Type B pancreatic cell (in vitro differentiated cells): ENCODE measurements around the gene SLC30A1. TPM values are rescaled to one million over a fixed set of nuclear protein-coding genes. Genes with fewer than 3 reads are reported as not detected.
A peak's percentile ranks its signal among the peaks of the same experiment; 100 is the strongest.
"Not testable (repeated sequence)": the region's sequence is repeated elsewhere in the genome, so short reads cannot be mapped to it uniquely, and the experiment has no call there.

Experiments used
- DNase-seq: peaks from one replicate; pipeline ENCODE4 v3.0.0; 2021; ENCODE audit warnings: mixed read lengths; ENCODE audit not compliant: unreplicated experiment; ENCODE audit errors: extremely low spot score
- H3K27ac Mint-ChIP-seq: 2 replicates; pipeline ENCODE4 v1.8.0; 2021; ENCODE audit warnings: mild to moderate bottlenecking, mixed read lengths
- H3K27me3 Mint-ChIP-seq: 2 replicates; pipeline ENCODE4 v1.8.0; 2021; ENCODE audit warnings: mixed read lengths
- H3K36me3 Mint-ChIP-seq: 2 replicates; pipeline ENCODE4 v1.8.0; 2021; ENCODE audit warnings: mixed read lengths
- H3K4me1 Mint-ChIP-seq: one replicate; pipeline ENCODE4 v1.8.0; 2021; ENCODE audit warnings: mixed read lengths; ENCODE audit not compliant: unreplicated experiment
- H3K4me3 Mint-ChIP-seq: 2 replicates; pipeline ENCODE4 v1.8.0; 2021; ENCODE audit warnings: mild to moderate bottlenecking, mixed read lengths
- H3K9me3 Mint-ChIP-seq: 2 replicates; pipeline ENCODE4 v1.8.0; 2021; ENCODE audit warnings: mixed read lengths
- total RNA-seq: library from RNA; stranded (reverse); gene quantifications from 2 replicates; pipeline ENCODE4 v1.2.1, GENCODE V29; 2021; ENCODE audit warnings: low replicate concordance
- TF ChIP-seq, protein P1 (sequence below): fragments of 200-600 bp; sonication (generic); conservative IDR thresholded peaks from 2 replicates; pipeline ENCODE4 v1.5.0; 2021; ENCODE audit warnings: antibody characterized with exemption, mild to moderate bottlenecking

SLC30A1 gene
- total RNA-seq, 1 donor from 2014 or later: 21.8 TPM

DNA sequence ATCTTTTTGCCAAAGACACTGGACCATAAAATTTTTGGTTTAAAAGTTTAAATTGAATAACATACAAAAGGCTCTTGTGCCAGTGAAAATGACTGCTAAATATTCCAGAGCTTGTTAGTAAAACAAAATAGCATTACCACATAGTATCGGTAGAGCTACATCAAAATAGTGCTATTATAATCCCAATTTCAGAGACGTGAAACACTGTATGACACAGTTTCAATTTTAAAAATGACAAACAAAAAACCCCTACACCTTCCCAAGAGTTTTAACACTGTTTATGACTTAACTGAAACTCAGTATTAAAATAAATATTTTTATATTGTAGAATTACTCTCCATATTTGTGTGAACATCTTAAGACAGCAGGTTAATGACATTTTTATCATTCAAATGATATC lies 7.0 kb downstream of the SLC30A1 start:
- Mint-ChIP-seq H3K27ac (no peak overlapping the region), H3K9me3 (no peaks in the 10 kb centered on the region), H3K36me3 (peaks cover 15% of the 10 kb centered on the region), H3K4me1 (peaks cover 23% of the 10 kb centered on the region), H3K4me3 (no peak overlapping the region), H3K27me3 (no peaks in the 10 kb centered on the region)
- TF ChIP-seq, protein P1, sequence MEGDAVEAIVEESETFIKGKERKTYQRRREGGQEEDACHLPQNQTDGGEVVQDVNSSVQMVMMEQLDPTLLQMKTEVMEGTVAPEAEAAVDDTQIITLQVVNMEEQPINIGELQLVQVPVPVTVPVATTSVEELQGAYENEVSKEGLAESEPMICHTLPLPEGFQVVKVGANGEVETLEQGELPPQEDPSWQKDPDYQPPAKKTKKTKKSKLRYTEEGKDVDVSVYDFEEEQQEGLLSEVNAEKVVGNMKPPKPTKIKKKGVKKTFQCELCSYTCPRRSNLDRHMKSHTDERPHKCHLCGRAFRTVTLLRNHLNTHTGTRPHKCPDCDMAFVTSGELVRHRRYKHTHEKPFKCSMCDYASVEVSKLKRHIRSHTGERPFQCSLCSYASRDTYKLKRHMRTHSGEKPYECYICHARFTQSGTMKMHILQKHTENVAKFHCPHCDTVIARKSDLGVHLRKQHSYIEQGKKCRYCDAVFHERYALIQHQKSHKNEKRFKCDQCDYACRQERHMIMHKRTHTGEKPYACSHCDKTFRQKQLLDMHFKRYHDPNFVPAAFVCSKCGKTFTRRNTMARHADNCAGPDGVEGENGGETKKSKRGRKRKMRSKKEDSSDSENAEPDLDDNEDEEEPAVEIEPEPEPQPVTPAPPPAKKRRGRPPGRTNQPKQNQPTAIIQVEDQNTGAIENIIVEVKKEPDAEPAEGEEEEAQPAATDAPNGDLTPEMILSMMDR: no peak
- DNase-seq: no peak

DNA sequence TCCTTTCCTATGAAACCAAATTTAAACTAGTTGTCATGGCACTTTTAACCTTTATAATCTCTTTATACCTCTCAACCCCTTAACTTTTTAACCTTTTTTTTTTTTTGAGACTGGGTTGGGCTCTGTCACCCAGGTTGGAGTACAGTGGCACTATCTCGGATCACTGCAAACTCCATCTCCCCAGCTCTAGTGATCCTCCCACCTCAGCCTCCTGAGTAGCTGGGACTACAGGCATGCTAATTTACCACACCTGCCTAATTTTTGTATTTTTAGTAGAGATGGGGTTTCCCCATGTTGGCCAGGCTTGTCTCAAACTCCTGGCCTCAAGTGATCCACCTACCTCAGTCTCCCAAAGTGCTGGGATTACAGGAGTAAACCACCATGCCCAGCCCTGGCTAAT lies 8.6 kb downstream of the SLC30A1 start:
- peaks cover 14% of the 10 kb centered on the region for H3K4me1 Mint-ChIP-seq
- H3K4me3 Mint-ChIP-seq, H3K27me3 Mint-ChIP-seq, DNase-seq, H3K27ac Mint-ChIP-seq, H3K9me3 Mint-ChIP-seq: not testable (repeated sequence)
- peaks cover 13% of the 10 kb centered on the region for H3K36me3 Mint-ChIP-seq

- H3K27me3 Mint-ChIP-seq: no peaks in the 10 kb centered on the region
- DNase-seq: no peak
- H3K4me1 Mint-ChIP-seq: no peaks in the 10 kb centered on the region
- no peak overlapping the region for H3K27ac Mint-ChIP-seq
- H3K4me3 Mint-ChIP-seq: no peak overlapping the region
- H3K36me3 Mint-ChIP-seq: no peaks in the 10 kb centered on the region
- TF ChIP-seq, protein P1: no peak
- H3K9me3 Mint-ChIP-seq: no peaks in the 10 kb centered on the region
Observed at GRCh38 chr1:211566431-211567025, 12.4 kb downstream of the SLC30A1 start.

DNA sequence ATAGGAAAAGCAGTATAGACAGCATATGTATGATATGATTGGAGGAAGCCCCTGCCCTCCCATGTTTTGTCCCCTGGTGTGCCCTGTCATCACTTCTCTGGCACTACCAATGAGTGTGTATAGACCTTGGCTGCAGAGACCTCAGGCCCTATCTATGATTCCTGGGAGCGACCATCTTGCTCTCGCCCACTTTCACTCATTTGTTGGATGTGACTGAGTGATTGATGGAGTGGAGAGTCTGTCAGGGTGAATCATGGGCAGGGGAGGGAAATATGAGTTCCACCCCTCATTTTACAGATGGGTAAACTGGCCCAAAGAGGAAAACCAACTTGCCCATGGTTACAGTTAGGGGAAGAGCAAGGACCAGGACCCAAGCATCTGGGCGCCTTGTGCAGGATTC lies 14.9 kb downstream of the SLC30A1 start:
- H3K27me3 Mint-ChIP-seq: no peaks in the 10 kb centered on the region
- H3K4me3 Mint-ChIP-seq: no peak overlapping the region
- TF ChIP-seq, protein P1: no peak
- H3K36me3 Mint-ChIP-seq: no peaks in the 10 kb centered on the region
- H3K4me1 Mint-ChIP-seq: peaks cover 12% of the 10 kb centered on the region
- H3K9me3 Mint-ChIP-seq: no peaks in the 10 kb centered on the region
- H3K27ac Mint-ChIP-seq: no peak overlapping the region
- DNase-seq: no peak

GRCh38 chr1:211559222-211560010 lies 19.5 kb downstream of the SLC30A1 start:
- DNase-seq: no peak
- no peaks in the 10 kb centered on the region for H3K36me3 Mint-ChIP-seq
- peak overlapping the region; percentile 58 for H3K27ac Mint-ChIP-seq
- TF ChIP-seq, protein P1: no peak
- H3K9me3 Mint-ChIP-seq: no peaks in the 10 kb centered on the region
- no peaks in the 10 kb centered on the region for H3K27me3 Mint-ChIP-seq
- H3K4me1 Mint-ChIP-seq: peaks cover 15% of the 10 kb centered on the region
- H3K4me3 Mint-ChIP-seq: peak overlapping the region; percentile 11

DNA sequence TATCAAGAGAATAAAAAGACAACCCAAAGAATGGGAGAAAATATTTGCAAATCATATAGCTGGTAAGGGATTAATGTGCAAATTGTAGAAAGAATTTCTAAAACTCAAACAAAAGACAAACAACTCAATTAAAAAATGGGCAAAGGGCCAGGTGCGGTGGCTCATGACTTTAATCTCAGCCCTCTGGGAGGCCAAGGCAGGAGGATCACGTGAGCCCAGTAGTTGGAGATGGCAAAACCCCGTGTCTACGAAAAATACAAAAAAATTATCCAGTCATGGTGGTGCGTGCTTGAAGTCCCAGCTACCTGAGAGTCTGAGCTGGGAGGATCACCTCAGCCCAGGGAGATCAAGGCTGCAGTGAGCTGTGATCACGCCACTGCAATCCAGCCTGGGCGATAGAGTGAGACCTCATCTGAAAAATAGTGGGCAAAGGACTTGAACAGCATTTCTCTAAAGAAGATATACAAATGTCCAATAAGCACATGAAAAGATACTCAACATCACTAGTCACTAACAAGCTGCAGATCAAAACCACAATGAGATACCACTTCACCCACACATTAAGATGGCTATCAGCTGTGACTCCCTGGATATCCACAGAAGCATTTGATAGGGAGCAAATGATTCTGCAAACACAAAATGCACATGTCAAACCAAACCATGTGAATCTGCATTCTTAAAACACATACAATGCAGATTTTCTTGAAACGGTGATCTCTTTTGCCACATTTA lies 20.9 kb downstream of the SLC30A1 start:
- TF ChIP-seq, protein P1: no peak
- Mint-ChIP-seq H3K36me3 (no peaks in the 10 kb centered on the region), H3K27me3 (no peaks in the 10 kb centered on the region), H3K27ac (no peak overlapping the region), H3K4me3 (no peak overlapping the region), H3K9me3 (no peaks in the 10 kb centered on the region), H3K4me1 (peaks cover 15% of the 10 kb centered on the region)
- DNase-seq: no peak
